Ecto neural progenitor cell (in vitro differentiated cells): ENCODE measurements around the gene DDIT3.
A peak's percentile ranks its signal among the peaks of the same experiment; 100 is the strongest.
"Not testable (repeated sequence)": the region's sequence is repeated elsewhere in the genome, so short reads cannot be mapped to it uniquely, and the experiment has no call there.

Experiments used
- DNase-seq: peaks from one replicate; pipeline ENCODE4 v3.0.0-alpha.2; 2018; ENCODE audit warnings: low spot score

The DDIT3 gene

GRCh38 chr12:57525615-57526383, 5.5 kb upstream of the DDIT3 start:
- no peak for DNase-seq

GRCh38 chr12:57524814-57525614, 4.7 kb upstream of the DDIT3 start:
- DNase-seq, result peak; percentile 58

GRCh38 chr12:57523706-57524614, 3.6 kb upstream of the DDIT3 start:
- DNase-seq, result peak; percentile 54

- no peak for DNase-seq
Observed at GRCh38 chr12:57522887-57523705, 2.8 kb upstream of the DDIT3 start.

GRCh38 chr12:57522011-57522886, 1.9 kb upstream of the DDIT3 start, which contains the start of gene MBD6:
MBD6 (plus strand) TSS chr12:57522824; CDS start chr12:57524304, 1,480 bp downstream.
- DNase-seq, result peak; percentile 99

GRCh38 chr12:57521525-57522010, 1.3 kb upstream of the DDIT3 start:
- peak; percentile 72 for DNase-seq

GRCh38 chr12:57519796-57520052, 590 bp downstream of the DDIT3 start:
- DNase-seq, result peak; percentile 80

GRCh38 chr12:57518920-57519795, 1.2 kb downstream of the DDIT3 start:
- DNase-seq, result peak; percentile 75

- DNase-seq, result no peak
Observed at GRCh38 chr12:57518176-57518919, 2.0 kb downstream of the DDIT3 start.

- not testable (repeated sequence) for DNase-seq
Observed at GRCh38 chr12:57517718-57518117, 2.6 kb downstream of the DDIT3 start.

- no peak for DNase-seq
Observed at GRCh38 chr12:57517187-57517586, 3.1 kb downstream of the DDIT3 start.

- DNase-seq, result no peak
Observed at GRCh38 chr12:57516617-57517153, 3.6 kb downstream of the DDIT3 start.

- DNase-seq, result no peak
Observed at GRCh38 chr12:57515934-57516541, 4.3 kb downstream of the DDIT3 start.

GRCh38 chr12:57515408-57515933, 4.8 kb downstream of the DDIT3 start:
- DNase-seq, result no peak

- no peak for DNase-seq
Observed at GRCh38 chr12:57514720-57515407, 5.5 kb downstream of the DDIT3 start.

- not testable (repeated sequence) for DNase-seq
Observed at GRCh38 chr12:57514246-57514645, 6.1 kb downstream of the DDIT3 start.

GRCh38 chr12:57513677-57514076, 6.6 kb downstream of the DDIT3 start:
- DNase-seq, result not testable (repeated sequence)
